HEK293T (cell line): ENCODE measurements around the gene LIN37.

Source experiments
- CTCF ChIA-PET: fragments of 350-600 bp; formaldehyde crosslinking; extraction: SDS; loops from one replicate; lab custom pipeline; 2021; ENCODE audit warnings: antibody characterized with exemption, inconsistent platforms; lab: Yijun Ruan, JAX
- POLR2A ChIA-PET: fragments of 350-600 bp; formaldehyde crosslinking; extraction: SDS; loops from one replicate; lab custom pipeline; 2020; ENCODE audit warnings: antibody characterized with exemption, inconsistent platforms; lab: Yijun Ruan, JAX
- DNase-seq: peaks from one replicate; pipeline ENCODE4 v3.0.0; 2012; ENCODE audit warnings: mixed read lengths; ENCODE audit errors: extremely low spot score
- ARNT ChIP-seq: fragments of 450-650 bp; IDR thresholded peaks from 2 replicates; pipeline ENCODE4 v1.6.1; 2017; ENCODE audit warnings: mild to moderate bottlenecking
- BHLHE40 ChIP-seq: fragments of 450-650 bp; IDR thresholded peaks from 2 replicates; pipeline ENCODE4 v1.6.1; 2016; ENCODE audit warnings: mild to moderate bottlenecking, moderate library complexity, borderline replicate concordance
- CTBP1 ChIP-seq: fragments of 450-650 bp; IDR thresholded peaks from 2 replicates; pipeline ENCODE4 v1.6.1; 2016; ENCODE audit warnings: borderline replicate concordance
- ELF4 ChIP-seq: fragments of 450-650 bp; IDR thresholded peaks from 2 replicates; pipeline ENCODE4 v1.6.1; 2017; ENCODE audit warnings: antibody characterized with exemption
- FOXA1 ChIP-seq: fragments of 450-650 bp; IDR thresholded peaks from 2 replicates; pipeline ENCODE4 v1.6.1; 2016; ENCODE audit warnings: mild to moderate bottlenecking
- FOXK2 ChIP-seq: fragments of 450-650 bp; IDR thresholded peaks from 2 replicates; pipeline ENCODE4 v1.6.1; 2016; ENCODE audit warnings: mild to moderate bottlenecking
- FOXM1 ChIP-seq: fragments of 450-650 bp; IDR thresholded peaks from 2 replicates; pipeline ENCODE4 v1.6.1; 2017; ENCODE audit warnings: mild to moderate bottlenecking, borderline replicate concordance
- HDGF ChIP-seq: fragments of 450-650 bp; IDR thresholded peaks from 2 replicates; pipeline ENCODE4 v1.6.1; 2017; ENCODE audit warnings: antibody characterized with exemption, borderline replicate concordance
- L3MBTL2 ChIP-seq: fragments of 450-650 bp; conservative IDR thresholded peaks from 2 replicates; pipeline ENCODE4 v1.6.1; 2016; ENCODE audit warnings: mild to moderate bottlenecking
- LEF1 ChIP-seq: fragments of 450-650 bp; IDR thresholded peaks from 2 replicates; pipeline ENCODE4 v1.6.1; 2017; ENCODE audit warnings: mild to moderate bottlenecking, borderline replicate concordance
- NFRKB ChIP-seq: fragments of 450-650 bp; IDR thresholded peaks from 2 replicates; pipeline ENCODE4 v1.6.1; 2016; ENCODE audit warnings: mild to moderate bottlenecking, moderate library complexity
- PKNOX1 ChIP-seq: fragments of 450-650 bp; IDR thresholded peaks from 2 replicates; pipeline ENCODE4 v1.6.1; 2016
- SP1 ChIP-seq: fragments of 450-650 bp; IDR thresholded peaks from 2 replicates; pipeline ENCODE4 v1.6.1; 2017
- SUZ12 ChIP-seq: fragments of 450-650 bp; IDR thresholded peaks from 2 replicates; pipeline ENCODE4 v1.6.1; 2016; ENCODE audit warnings: mild to moderate bottlenecking
- TARDBP ChIP-seq: fragments of 450-650 bp; IDR thresholded peaks from 2 replicates; pipeline ENCODE4 v1.6.1; 2016
- ZNF384 ChIP-seq: fragments of 450-650 bp; IDR thresholded peaks from 2 replicates; pipeline ENCODE4 v1.6.1; 2016

Gene LIN37

GRCh38 chr19:35731779-35732405, 16.5 kb upstream of the LIN37 start:
- TF ChIP-seq LEF1 (no peak), CTBP1 (no peak), ELF4 (no peak), HDGF (no peak), TARDBP (no peak), SP1 (no peak), NFRKB (no peak), FOXK2 (no peak), PKNOX1 (no peak), SUZ12 (no peak), FOXA1 (no peak), FOXM1 (no peak), ARNT (no peak), ZNF384 (no peak), L3MBTL2 (no peak)
- CTCF ChIA-PET, result no interaction called here
- DNase-seq, result no peak
- POLR2A ChIA-PET, result interaction anchor here (1.5 to 2.5 kb wide), 2 partner anchors 9 to 13 kb away, joined by 6 to 7 read pairs; partner anchors contain the start of genes PSENEN and U2AF1L4

GRCh38 chr19:35732540-35733179, 15.7 kb upstream of the LIN37 start:
- POLR2A ChIA-PET, result interaction anchor here (0.9 kb wide), 1 partner anchor 9 kb away, joined by 3 read pairs; no protein-coding TSS in a partner anchor
- CTCF ChIA-PET, result no interaction called here
- no peak for DNase-seq
- TF ChIP-seq LEF1 (no peak), FOXA1 (no peak)

- no peak for DNase-seq
- no peak for TF ChIP-seq FOXM1
- no peak for TF ChIP-seq LEF1
- TF ChIP-seq ZNF384, result no peak
- TF ChIP-seq NFRKB, result no peak
- no peak for TF ChIP-seq ARNT
- TF ChIP-seq SUZ12, result no peak
- TF ChIP-seq BHLHE40, result no peak
- TF ChIP-seq TARDBP, result no peak
- TF ChIP-seq PKNOX1, result no peak
- no peak for TF ChIP-seq SP1
- no peak for TF ChIP-seq CTBP1
- no peak for TF ChIP-seq ELF4
- TF ChIP-seq L3MBTL2, result no peak
- no peak for TF ChIP-seq FOXK2
- POLR2A ChIA-PET, result interaction anchor here (0.9 to 1.7 kb wide), 2 partner anchors 10 to 15 kb away, joined by 3 to 5 read pairs; partner anchors contain the start of gene LIN37
- CTCF ChIA-PET, result no interaction called here
Observed at GRCh38 chr19:35733180-35734125, 14.9 kb upstream of the LIN37 start.

GRCh38 chr19:35734273-35734672, 14.1 kb upstream of the LIN37 start:
- DNase-seq, result no peak
- ChIA-PET CTCF (no interaction called here), POLR2A (interaction anchor here (1.7 kb wide), 1 partner anchor 14 kb away, joined by 5 read pairs; the partner anchor contains the start of gene LIN37)
- TF ChIP-seq FOXK2 (no peak), SUZ12 (no peak), BHLHE40 (no peak), TARDBP (no peak), LEF1 (no peak), HDGF (no peak), ELF4 (no peak), CTBP1 (no peak), ARNT (no peak), PKNOX1 (no peak), FOXA1 (no peak), FOXM1 (no peak), SP1 (no peak), ZNF384 (no peak), NFRKB (no peak), L3MBTL2 (no peak)

GRCh38 chr19:35734889-35735288, 13.5 kb upstream of the LIN37 start:
- ChIA-PET POLR2A (interaction anchor here (1.7 kb wide), 1 partner anchor 13 kb away, joined by 5 read pairs; the partner anchor contains the start of gene LIN37), CTCF (no interaction called here)
- DNase-seq, result no peak
- no peak for TF ChIP-seq TARDBP
- no peak for TF ChIP-seq FOXM1
- TF ChIP-seq BHLHE40, result no peak
- no peak for TF ChIP-seq SUZ12
- TF ChIP-seq L3MBTL2, result no peak
